WERI-Rb-1 (cell line): ENCODE measurements around the gene TRIM8.

Source experiments
- DNase-seq: peaks from one replicate; pipeline ENCODE4 v3.0.0-alpha.2; 2020
- H3K27ac ChIP-seq: fragments of 250-450 bp; sonication (Bioruptor Pico); 2 replicates; pipeline ENCODE4 v1.5.1; 2020; ENCODE audit warnings: mild to moderate bottlenecking, moderate library complexity
- H3K27me3 ChIP-seq: fragments of 250-450 bp; sonication (Bioruptor Pico); 2 replicates; pipeline ENCODE4 v1.5.1; 2021; ENCODE audit warnings: mild to moderate bottlenecking, low read depth, moderate library complexity; ENCODE audit not compliant: insufficient read depth, severe bottlenecking
- H3K36me3 ChIP-seq: fragments of 250-450 bp; sonication (Bioruptor Pico); 2 replicates; pipeline ENCODE4 v1.5.1; 2020; ENCODE audit warnings: mild to moderate bottlenecking, moderate library complexity
- H3K4me3 ChIP-seq: 2 replicates; pipeline ENCODE4 v1.5.1; 2011; ENCODE audit warnings: low read depth, mild to moderate bottlenecking, control low read depth, low read length
- H3K9me3 ChIP-seq: fragments of 250-450 bp; sonication (Bioruptor Pico); 2 replicates; pipeline ENCODE4 v1.5.1; 2021; ENCODE audit warnings: mild to moderate bottlenecking, moderate library complexity; ENCODE audit not compliant: severe bottlenecking
- CTCF ChIP-seq: IDR thresholded peaks from 2 replicates; pipeline ENCODE4 v1.5.1; 2011; ENCODE audit warnings: low read depth, mild to moderate bottlenecking, control low read depth, inconsistent platforms, low read length

TRIM8 gene

GRCh38 chr10:102632394-102633111 is 11.7 kb upstream of the TRIM8 start:
- Histone ChIP-seq H3K27ac (no peak overlapping the region), H3K27me3 (no peaks in the 10 kb centered on the region), H3K36me3 (peaks cover 9% of the 10 kb centered on the region), H3K9me3 (no peaks in the 10 kb centered on the region), H3K4me3 (no peak overlapping the region)
- no peak for TF ChIP-seq CTCF
- DNase-seq, result no peak

GRCh38 chr10:102633287-102633686 is 11.0 kb upstream of the TRIM8 start:
- peaks cover 9% of the 10 kb centered on the region for H3K36me3 ChIP-seq
- H3K9me3 ChIP-seq, result no peaks in the 10 kb centered on the region
- no peak for TF ChIP-seq CTCF
- no peaks in the 10 kb centered on the region for H3K27me3 ChIP-seq
- no peak overlapping the region for H3K27ac ChIP-seq
- no peak for DNase-seq
- H3K4me3 ChIP-seq, result no peak overlapping the region

GRCh38 chr10:102633848-102634247 is 10.4 kb upstream of the TRIM8 start:
- no peaks in the 10 kb centered on the region for H3K9me3 ChIP-seq
- no peak for TF ChIP-seq CTCF
- H3K27me3 ChIP-seq, result no peaks in the 10 kb centered on the region
- peaks cover 9% of the 10 kb centered on the region for H3K36me3 ChIP-seq
- H3K27ac ChIP-seq, result no peak overlapping the region
- H3K4me3 ChIP-seq, result no peak overlapping the region
- no peak for DNase-seq

GRCh38 chr10:102634686-102635085 is 9.6 kb upstream of the TRIM8 start:
- no peak for TF ChIP-seq CTCF
- no peak overlapping the region for H3K27ac ChIP-seq
- H3K27me3 ChIP-seq, result no peaks in the 10 kb centered on the region
- no peaks in the 10 kb centered on the region for H3K9me3 ChIP-seq
- H3K4me3 ChIP-seq, result no peak overlapping the region
- H3K36me3 ChIP-seq, result peaks cover 9% of the 10 kb centered on the region
- no peak for DNase-seq

GRCh38 chr10:102635377-102635776 is 8.9 kb upstream of the TRIM8 start:
- H3K4me3 ChIP-seq, result no peak overlapping the region
- peaks cover 5% of the 10 kb centered on the region for H3K36me3 ChIP-seq
- DNase-seq, result no peak
- H3K9me3 ChIP-seq, result no peaks in the 10 kb centered on the region
- TF ChIP-seq CTCF, result no peak
- H3K27ac ChIP-seq, result no peak overlapping the region
- H3K27me3 ChIP-seq, result no peaks in the 10 kb centered on the region

- H3K9me3 ChIP-seq, result no peaks in the 10 kb centered on the region
- no peak overlapping the region for H3K27ac ChIP-seq
- no peak overlapping the region for H3K4me3 ChIP-seq
- DNase-seq, result no peak
- H3K36me3 ChIP-seq, result no peaks in the 10 kb centered on the region
- H3K27me3 ChIP-seq, result no peaks in the 10 kb centered on the region
- no peak for TF ChIP-seq CTCF
Measured at GRCh38 chr10:102639537-102639936, 4.7 kb upstream of the TRIM8 start.
